Mesothelial cell of epicardium (in vitro differentiated cells): Measurements from ENCODE around the gene ZNF764. TPM values are rescaled to one million over a fixed set of nuclear protein-coding genes. Genes with fewer than 3 reads are reported as not detected.

ENCODE experiments used
- DNase-seq, 2 experiments: peaks; one replicate each; pipeline ENCODE4 v3.0.0; 2021; ENCODE audit warnings: low spot score in 2 of 2; ENCODE audit not compliant: unreplicated experiment in 2 of 2
- H3K27ac Mint-ChIP-seq: 2 replicates; pipeline ENCODE4 v1.8.0; 2021; ENCODE audit warnings: mixed read lengths
- H3K27me3 Mint-ChIP-seq: 2 replicates; pipeline ENCODE4 v1.8.0; 2021; ENCODE audit warnings: low read depth, mixed read lengths
- H3K36me3 Mint-ChIP-seq: 2 replicates; pipeline ENCODE4 v1.8.0; 2021; ENCODE audit warnings: mixed read lengths
- H3K4me1 Mint-ChIP-seq: 2 replicates; pipeline ENCODE4 v1.8.0; 2021; ENCODE audit warnings: mixed read lengths
- H3K4me3 Mint-ChIP-seq: 2 replicates; pipeline ENCODE4 v1.8.0; 2021; ENCODE audit warnings: mild to moderate bottlenecking, moderate library complexity, mixed read lengths
- H3K9me3 Mint-ChIP-seq: 2 replicates; pipeline ENCODE4 v1.8.0; 2021; ENCODE audit warnings: mixed read lengths
- CTCF ChIP-seq: fragments of 200-600 bp; sonication (generic); IDR thresholded peaks from one replicate; pipeline ENCODE4 v1.5.0; 2021; ENCODE audit warnings: antibody characterized with exemption; ENCODE audit not compliant: unreplicated experiment
- total RNA-seq: library from RNA; stranded (reverse); gene quantifications from 3 replicates; pipeline ENCODE4 v1.2.1, GENCODE V29; 2021

The ZNF764 gene
- total RNA-seq, 1 donor from 2014 or later = 18.2 TPM

- peaks cover 35% of the 10 kb centered on the region for H3K4me1 Mint-ChIP-seq
- H3K9me3 Mint-ChIP-seq = no peaks in the 10 kb centered on the region
- no peaks in the 10 kb centered on the region for H3K27me3 Mint-ChIP-seq
- peaks cover 6% of the 10 kb centered on the region for H3K36me3 Mint-ChIP-seq
- no peak for TF ChIP-seq CTCF
- DNase-seq = no peak
- peak overlapping the region; percentile 93 for H3K4me3 Mint-ChIP-seq
- H3K27ac Mint-ChIP-seq = peak overlapping the region; percentile 84
Observed at GRCh38 chr16:30533748-30534367, 24.3 kb downstream of the ZNF764 start.

DNA sequence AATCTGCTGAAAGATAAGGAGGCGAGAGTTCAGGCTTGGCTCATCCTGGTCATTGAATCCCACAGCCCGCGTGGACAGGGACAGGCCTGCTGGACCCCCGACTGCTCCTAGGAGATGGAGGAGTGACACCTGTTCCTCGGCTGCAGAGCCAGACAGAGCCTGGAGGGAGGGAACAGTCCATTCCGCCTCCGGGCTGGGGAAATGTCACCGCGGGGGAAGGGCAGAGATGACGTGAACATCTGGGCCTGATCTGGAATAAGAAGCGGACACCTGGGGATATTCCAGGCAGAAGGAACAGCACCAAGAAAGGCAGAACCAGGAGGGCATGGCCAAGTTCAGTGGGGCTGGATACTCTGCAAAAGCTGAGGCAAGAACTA, 25.0 kb downstream of the ZNF764 start:
- TF ChIP-seq CTCF = no peak
- Mint-ChIP-seq H3K36me3 (peaks cover 6% of the 10 kb centered on the region), H3K27me3 (no peaks in the 10 kb centered on the region), H3K9me3 (no peaks in the 10 kb centered on the region), H3K27ac (peak overlapping the region; percentile 86), H3K4me1 (peaks cover 42% of the 10 kb centered on the region), H3K4me3 (peak overlapping the region; percentile 67)
- DNase-seq = no peak

DNA sequence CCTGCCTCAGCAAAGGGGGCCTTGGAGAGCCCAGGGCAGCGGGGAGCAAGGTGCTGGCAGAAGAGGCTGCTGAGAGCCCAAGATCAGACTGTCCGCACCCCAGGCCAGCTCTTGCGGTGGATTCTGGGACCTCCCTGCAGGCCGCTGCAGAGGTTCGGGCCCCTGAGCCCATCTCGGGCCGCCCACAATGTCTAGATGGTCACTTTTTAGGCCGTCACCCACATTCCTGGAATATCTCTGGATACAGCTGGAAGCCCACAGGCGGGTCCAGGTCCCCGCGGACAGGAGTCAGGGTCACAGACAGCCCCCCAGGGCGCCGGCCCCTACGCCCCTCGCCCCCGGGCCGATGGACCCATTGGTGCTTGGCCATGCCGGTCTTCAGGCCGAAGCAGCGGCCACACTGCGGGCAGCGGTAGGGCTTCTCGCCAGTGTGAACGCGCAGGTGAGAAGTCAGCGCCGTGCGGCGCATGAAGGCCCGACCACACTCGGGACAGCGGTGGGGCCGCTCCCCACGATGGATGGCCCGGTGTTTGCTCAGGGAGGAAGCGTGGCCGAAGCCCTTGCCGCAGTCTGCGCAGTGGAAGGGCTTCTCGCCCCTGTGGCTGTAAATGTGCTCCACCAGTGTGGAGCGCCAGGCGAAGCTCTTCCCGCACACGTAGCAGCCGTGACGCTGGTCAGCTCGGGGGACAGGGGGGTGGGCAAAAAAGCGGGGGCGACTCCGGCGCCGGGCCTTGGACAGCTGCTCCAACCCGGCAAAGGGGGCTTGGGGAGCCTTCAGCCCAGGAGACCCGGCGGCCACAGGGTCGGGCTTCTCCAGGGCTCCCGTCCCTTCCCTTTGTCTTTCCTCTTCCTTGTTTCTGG, 25.7 kb downstream of the ZNF764 start:
- H3K4me1 Mint-ChIP-seq = peaks cover 45% of the 10 kb centered on the region
- no peak for TF ChIP-seq CTCF
- H3K4me3 Mint-ChIP-seq = peak overlapping the region; percentile 67
- no peaks in the 10 kb centered on the region for H3K27me3 Mint-ChIP-seq
- DNase-seq = no peak
- H3K9me3 Mint-ChIP-seq = no peaks in the 10 kb centered on the region
- H3K36me3 Mint-ChIP-seq = peaks cover 6% of the 10 kb centered on the region
- no peak overlapping the region for H3K27ac Mint-ChIP-seq

DNA sequence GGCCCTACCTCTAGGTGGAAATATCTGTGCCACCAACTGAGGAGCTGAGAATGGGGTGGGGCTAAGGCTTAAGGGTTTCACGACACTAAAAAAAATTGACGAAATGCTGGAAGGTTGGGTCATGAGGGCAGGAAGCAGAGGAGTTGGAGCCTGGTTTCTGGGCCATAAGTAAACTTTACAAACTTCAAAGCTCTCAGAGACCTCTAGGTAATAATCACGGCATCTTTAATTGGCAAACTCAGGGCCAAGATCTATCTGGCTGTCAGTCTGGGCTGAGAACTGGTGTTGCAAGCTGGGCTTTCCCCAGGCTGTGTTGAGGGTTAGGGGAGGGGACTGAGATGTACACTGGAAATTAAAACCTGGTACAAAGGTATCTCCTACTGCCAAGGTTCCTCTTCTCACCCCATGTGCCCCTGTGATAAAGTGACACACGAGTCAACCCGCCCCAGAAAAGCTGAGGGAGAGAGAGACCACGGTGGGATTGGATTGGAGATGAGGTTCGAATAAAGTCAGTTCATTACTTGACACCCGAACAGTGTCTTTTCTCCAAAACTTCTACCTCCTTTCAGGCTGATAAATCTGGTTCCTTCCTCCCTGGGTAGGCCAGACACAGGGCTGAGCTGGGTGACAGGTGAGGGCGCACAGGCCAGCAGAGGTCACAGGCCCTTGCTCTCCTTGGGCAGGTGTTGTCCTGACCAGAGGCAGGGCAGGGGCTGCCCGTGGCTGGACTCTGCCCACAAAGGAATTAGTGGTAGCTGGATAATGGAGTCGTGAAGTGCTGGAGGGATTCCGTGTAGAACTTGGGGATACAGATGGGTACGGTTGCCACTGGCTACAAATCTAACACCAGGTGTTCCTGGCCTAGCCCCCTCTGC, 27.8 kb downstream of the ZNF764 start:
- no peak for TF ChIP-seq CTCF
- Mint-ChIP-seq H3K9me3 (no peaks in the 10 kb centered on the region), H3K4me3 (no peak overlapping the region), H3K4me1 (peaks cover 35% of the 10 kb centered on the region), H3K36me3 (peaks cover 6% of the 10 kb centered on the region), H3K27ac (peak overlapping the region; percentile 57), H3K27me3 (no peaks in the 10 kb centered on the region)
- no peak for DNase-seq

- Mint-ChIP-seq H3K27ac (peak overlapping the region; percentile 98), H3K36me3 (peaks cover 9% of the 10 kb centered on the region), H3K9me3 (no peaks in the 10 kb centered on the region), H3K4me1 (peaks cover 29% of the 10 kb centered on the region), H3K4me3 (no peak overlapping the region), H3K27me3 (no peaks in the 10 kb centered on the region)
- no peak for TF ChIP-seq CTCF
- no peak for DNase-seq
Observed at GRCh38 chr16:30528799-30529457, 29.2 kb downstream of the ZNF764 start.
